PC-9 (cell line): ENCODE measurements around the gene EMP2.

Experiments used
- EZH2 ChIP-seq: fragments of 200-600 bp; sonication (generic); IDR thresholded peaks from 2 replicates; pipeline ENCODE4 v1.8.0; 2017; ENCODE audit warnings: antibody characterized with exemption, low read depth
- TF ChIP-seq, protein P1 (sequence below): fragments of 200-600 bp; sonication (generic); conservative IDR thresholded peaks from 2 replicates; pipeline ENCODE4 v1.6.1; 2017; ENCODE audit warnings: mixed run types, antibody characterized with exemption, mild to moderate bottlenecking, moderate library complexity

GRCh38 chr16:10548404-10548803 lies 32.0 kb downstream of the EMP2 start:
- TF ChIP-seq, protein P1, sequence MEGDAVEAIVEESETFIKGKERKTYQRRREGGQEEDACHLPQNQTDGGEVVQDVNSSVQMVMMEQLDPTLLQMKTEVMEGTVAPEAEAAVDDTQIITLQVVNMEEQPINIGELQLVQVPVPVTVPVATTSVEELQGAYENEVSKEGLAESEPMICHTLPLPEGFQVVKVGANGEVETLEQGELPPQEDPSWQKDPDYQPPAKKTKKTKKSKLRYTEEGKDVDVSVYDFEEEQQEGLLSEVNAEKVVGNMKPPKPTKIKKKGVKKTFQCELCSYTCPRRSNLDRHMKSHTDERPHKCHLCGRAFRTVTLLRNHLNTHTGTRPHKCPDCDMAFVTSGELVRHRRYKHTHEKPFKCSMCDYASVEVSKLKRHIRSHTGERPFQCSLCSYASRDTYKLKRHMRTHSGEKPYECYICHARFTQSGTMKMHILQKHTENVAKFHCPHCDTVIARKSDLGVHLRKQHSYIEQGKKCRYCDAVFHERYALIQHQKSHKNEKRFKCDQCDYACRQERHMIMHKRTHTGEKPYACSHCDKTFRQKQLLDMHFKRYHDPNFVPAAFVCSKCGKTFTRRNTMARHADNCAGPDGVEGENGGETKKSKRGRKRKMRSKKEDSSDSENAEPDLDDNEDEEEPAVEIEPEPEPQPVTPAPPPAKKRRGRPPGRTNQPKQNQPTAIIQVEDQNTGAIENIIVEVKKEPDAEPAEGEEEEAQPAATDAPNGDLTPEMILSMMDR: no peak
- no peak for TF ChIP-seq EZH2
